ENCODE data around the gene SEC24D.

- TF ChIP-seq, protein P1, sequence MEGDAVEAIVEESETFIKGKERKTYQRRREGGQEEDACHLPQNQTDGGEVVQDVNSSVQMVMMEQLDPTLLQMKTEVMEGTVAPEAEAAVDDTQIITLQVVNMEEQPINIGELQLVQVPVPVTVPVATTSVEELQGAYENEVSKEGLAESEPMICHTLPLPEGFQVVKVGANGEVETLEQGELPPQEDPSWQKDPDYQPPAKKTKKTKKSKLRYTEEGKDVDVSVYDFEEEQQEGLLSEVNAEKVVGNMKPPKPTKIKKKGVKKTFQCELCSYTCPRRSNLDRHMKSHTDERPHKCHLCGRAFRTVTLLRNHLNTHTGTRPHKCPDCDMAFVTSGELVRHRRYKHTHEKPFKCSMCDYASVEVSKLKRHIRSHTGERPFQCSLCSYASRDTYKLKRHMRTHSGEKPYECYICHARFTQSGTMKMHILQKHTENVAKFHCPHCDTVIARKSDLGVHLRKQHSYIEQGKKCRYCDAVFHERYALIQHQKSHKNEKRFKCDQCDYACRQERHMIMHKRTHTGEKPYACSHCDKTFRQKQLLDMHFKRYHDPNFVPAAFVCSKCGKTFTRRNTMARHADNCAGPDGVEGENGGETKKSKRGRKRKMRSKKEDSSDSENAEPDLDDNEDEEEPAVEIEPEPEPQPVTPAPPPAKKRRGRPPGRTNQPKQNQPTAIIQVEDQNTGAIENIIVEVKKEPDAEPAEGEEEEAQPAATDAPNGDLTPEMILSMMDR (conservative IDR thresholded peaks at IDR 0.05; ENCODE audit: low read depth, low read length) = no peak
- no peak for TF ChIP-seq EZH2 (IDR thresholded peaks at IDR 0.05; ENCODE audit: borderline replicate concordance, low read depth, low read length, poor library complexity, severe bottlenecking)
Observed at GRCh38 chr4:118836301-118837120, 585 bp upstream of the SEC24D start.

All from A673 (cell line).